Stomach (tissue), 4 donors: ENCODE results near the gene SCARB1.

Experiments used
- POLR2A ChIP-seq, 4 donors: fragments of 450-650 bp; IDR thresholded peaks; one replicate each; pipeline ENCODE4 v1.6.1; 2016; ENCODE audit warnings: antibody characterized with exemption in 4 of 4, control low read depth in 2 of 4, mild to moderate bottlenecking in 1 of 4, moderate library complexity in 1 of 4
- POLR2AphosphoS5 ChIP-seq, 3 donors: sonication (generic); formaldehyde crosslinking; IDR thresholded peaks; one replicate each; pipeline ENCODE4 v1.6.1; 2016; ENCODE audit warnings: antibody characterized with exemption in 3 of 3
- TF ChIP-seq, protein P1 (sequence below), 7 experiments: fragments of 450-650 bp in 4 of 7; fragments of 200-600 bp in 3 of 7; sonication (generic) in 3 of 7; IDR thresholded peaks; one replicate each; pipeline ENCODE4 v1.5.1; 2016 to 2019; ENCODE audit warnings: antibody characterized with exemption in 7 of 7, control low read depth in 2 of 7, mild to moderate bottlenecking in 1 of 7

DNA sequence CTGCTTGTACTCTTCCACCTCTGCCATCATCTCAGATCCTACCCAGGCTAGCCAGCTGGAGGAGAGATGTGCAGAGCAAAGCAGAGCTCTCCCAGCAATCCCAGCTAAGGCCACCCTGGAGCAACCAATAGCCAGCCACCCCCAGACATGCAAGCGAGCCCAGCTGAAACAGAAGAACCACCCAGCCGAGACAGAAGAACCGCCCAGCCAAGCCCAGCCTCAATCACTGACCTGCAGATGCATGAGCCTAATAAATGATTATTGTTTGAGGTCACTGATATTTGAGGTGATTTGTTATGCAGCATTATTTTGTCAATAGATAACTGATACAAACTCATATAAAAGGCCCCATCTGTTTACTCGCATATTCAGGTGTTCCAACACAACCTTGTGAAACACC, 106.3 kb downstream of the SCARB1 start:
- TF ChIP-seq, protein P1, sequence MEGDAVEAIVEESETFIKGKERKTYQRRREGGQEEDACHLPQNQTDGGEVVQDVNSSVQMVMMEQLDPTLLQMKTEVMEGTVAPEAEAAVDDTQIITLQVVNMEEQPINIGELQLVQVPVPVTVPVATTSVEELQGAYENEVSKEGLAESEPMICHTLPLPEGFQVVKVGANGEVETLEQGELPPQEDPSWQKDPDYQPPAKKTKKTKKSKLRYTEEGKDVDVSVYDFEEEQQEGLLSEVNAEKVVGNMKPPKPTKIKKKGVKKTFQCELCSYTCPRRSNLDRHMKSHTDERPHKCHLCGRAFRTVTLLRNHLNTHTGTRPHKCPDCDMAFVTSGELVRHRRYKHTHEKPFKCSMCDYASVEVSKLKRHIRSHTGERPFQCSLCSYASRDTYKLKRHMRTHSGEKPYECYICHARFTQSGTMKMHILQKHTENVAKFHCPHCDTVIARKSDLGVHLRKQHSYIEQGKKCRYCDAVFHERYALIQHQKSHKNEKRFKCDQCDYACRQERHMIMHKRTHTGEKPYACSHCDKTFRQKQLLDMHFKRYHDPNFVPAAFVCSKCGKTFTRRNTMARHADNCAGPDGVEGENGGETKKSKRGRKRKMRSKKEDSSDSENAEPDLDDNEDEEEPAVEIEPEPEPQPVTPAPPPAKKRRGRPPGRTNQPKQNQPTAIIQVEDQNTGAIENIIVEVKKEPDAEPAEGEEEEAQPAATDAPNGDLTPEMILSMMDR (IDR thresholded peaks at IDR 0.05), result no peak
- TF ChIP-seq POLR2A (IDR thresholded peaks at IDR 0.05) (no peak), POLR2AphosphoS5 (IDR thresholded peaks at IDR 0.05) (no peak)
